ENCODE data around the gene SOX12. TPM values are rescaled to one million over a fixed set of nuclear protein-coding genes. Genes with fewer than 3 reads are reported as not detected.

Gene SOX12
- total RNA-seq, 1 experiment from 2014 or later, result 59.1 TPM

GRCh38 chr20:343107-343506, 17.8 kb downstream of the SOX12 start (continued):
- TF ChIP-seq ARID4B (CRISPR knock-in tag; IDR thresholded peaks at IDR 0.05; ENCODE audit: borderline replicate concordance) (no peak), USF1 (CRISPR knock-in tag; IDR thresholded peaks at IDR 0.05) (no peak), FOXP4 (CRISPR knock-in tag; IDR thresholded peaks at IDR 0.05) (no peak)

DNA sequence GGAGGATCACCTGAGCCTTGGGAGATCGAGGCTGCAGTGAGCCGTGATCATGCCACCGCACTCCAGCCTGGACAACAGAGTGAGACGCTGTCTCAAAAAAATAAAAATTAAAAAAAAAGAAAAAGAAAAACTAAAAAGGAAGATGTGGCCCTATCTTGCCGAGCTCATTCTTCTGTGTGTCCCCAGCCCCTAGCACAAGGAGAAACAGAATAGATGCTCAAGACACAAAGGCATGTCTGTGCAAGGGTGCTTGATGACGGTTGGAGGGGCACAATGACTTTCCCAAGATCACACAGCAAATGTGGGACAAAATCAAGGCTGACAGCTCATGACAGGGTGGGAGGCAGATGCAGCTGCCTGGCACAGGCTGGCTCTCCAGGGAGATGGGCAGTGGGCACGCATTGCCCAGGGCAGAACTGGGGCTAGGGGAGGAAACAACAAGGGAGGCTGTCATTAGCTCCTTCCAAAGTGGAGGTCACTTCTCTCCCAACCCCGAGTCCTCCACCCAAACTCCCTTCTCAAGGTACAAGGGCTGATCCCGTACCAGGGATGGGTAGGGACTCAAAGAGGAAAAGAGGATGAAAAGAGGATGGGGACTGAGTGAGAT, 20.8 kb downstream of the SOX12 start:
- DNase-seq (ENCODE audit: low spot score) (no peak), ATAC-seq (no peak)
- Mint-ChIP-seq H3K4me1 (peaks cover 17% of the 10 kb centered on the region), H3K9me3 (no peaks in the 10 kb centered on the region; the same call in 1 of the 2 replicates), H3K27ac (0 out of 2 replicates have a peak overlapping the region, but pooled peaks have one; percentile 40), H3K4me3 (peak overlapping the region; percentile 90), H3K27me3 (ENCODE audit: low read depth) (peaks cover 28% of the 10 kb centered on the region), H3K36me3 (peaks cover 2% of the 10 kb centered on the region; the same call in 1 of the 2 replicates)
- ChIA-PET CTCF (interaction anchor here (0.7 to 4.2 kb wide), 4 partner anchors 15 to 299 kb away, joined by 3 to 37 read pairs (median 8); no protein-coding TSS in a partner anchor), POLR2A (interaction anchor here (1.4 to 1.7 kb wide), 3 partner anchors 12 to 44 kb away, joined by 4 to 7 read pairs (median 5); no protein-coding TSS in a partner anchor)
- no peak for TF ChIP-seq ZNF219 (CRISPR knock-in tag; IDR thresholded peaks at IDR 0.05; ENCODE audit: borderline replicate concordance)
- no peak for TF ChIP-seq ATF3 (CRISPR knock-in tag; conservative IDR thresholded peaks at IDR 0.05)
- TF ChIP-seq, protein P1, sequence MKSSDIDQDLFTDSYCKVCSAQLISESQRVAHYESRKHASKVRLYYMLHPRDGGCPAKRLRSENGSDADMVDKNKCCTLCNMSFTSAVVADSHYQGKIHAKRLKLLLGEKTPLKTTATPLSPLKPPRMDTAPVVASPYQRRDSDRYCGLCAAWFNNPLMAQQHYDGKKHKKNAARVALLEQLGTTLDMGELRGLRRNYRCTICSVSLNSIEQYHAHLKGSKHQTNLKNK (CRISPR knock-in tag; IDR thresholded peaks at IDR 0.05), result no peak
- no peak for TF ChIP-seq SMAD3 (CRISPR knock-in tag; IDR thresholded peaks at IDR 0.05; ENCODE audit: borderline replicate concordance)

DNA sequence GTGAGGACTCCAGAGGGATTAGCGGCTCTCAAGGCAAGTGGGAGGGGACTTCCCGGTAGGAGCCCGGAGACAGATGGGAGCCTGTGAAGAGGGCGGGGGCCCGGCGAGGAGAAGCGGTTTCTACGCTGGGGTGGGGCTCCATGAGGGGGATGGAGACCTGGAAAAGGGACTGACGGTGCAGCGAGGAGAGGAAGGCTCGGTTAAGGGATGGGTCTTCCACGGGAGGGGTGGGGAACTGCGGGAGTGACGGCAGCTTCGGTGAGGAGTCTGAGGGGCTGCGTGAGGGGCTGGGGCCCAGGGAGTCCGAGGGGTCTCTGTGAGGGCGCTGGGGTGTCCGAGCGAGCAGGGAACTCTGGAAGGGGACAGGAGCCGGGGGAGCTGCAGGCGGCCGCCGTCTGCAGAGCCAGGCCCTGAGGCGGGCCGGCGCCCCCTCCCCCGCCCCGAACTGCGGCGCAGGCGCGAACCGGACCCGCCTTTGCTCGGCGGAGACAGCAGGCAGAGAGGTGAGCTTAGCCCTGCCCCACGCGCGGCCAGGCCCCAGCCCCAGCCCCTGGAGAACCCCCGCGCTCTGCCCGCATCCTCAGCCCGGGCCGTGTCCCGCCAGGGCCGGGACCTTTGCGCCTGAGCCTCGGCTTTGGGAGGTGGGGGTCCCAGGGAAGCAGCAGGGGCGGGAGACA, 21.4 kb downstream of the SOX12 start, which contains the start of gene NRSN2:
Gene NRSN2 (plus strand): TSS at position 472 of the 677 bp plus-strand sequence. CDS start 2,533 bp downstream, outside the sequence.
- Mint-ChIP-seq H3K27me3 (ENCODE audit: low read depth) (peaks cover 22% of the 10 kb centered on the region), H3K9me3 (no peaks in the 10 kb centered on the region; the same call in 1 of the 2 replicates), H3K27ac (peak within 1 kb of the TSS; percentile 40; the same call in 1 of the 2 replicates), H3K4me1 (peaks cover 17% of the 10 kb centered on the region), H3K4me3 (peak within 1 kb of the TSS; percentile 90), H3K36me3 (peaks cover 2% of the 10 kb centered on the region; the same call in 1 of the 2 replicates)
- peak; percentile 38 for ATAC-seq
- peak; percentile 66 for DNase-seq (ENCODE audit: low spot score)
- ChIA-PET CTCF (interaction anchor here (0.7 to 4.2 kb wide), 14 partner anchors 9 to 196 kb away, joined by 3 to 37 read pairs (median 4); partner anchors contain the start of genes SOX12, TBC1D20 and TRIB3), POLR2A (interaction anchor here (0.5 to 1.7 kb wide), 11 partner anchors 9 to 68 kb away, joined by 3 to 13 read pairs (median 4); partner anchors contain the start of gene SOX12)
- TF ChIP-seq GABPB1 (CRISPR knock-in tag; IDR thresholded peaks at IDR 0.05) (peak; percentile 43; the same call in 1 of the 2 replicates), ELF4 (CRISPR knock-in tag; IDR thresholded peaks at IDR 0.05; ENCODE audit: low read depth) (0 out of 2 replicates have a peak, but pooled peaks have one; percentile 39), JAZF1 (CRISPR knock-in tag; IDR thresholded peaks at IDR 0.05) (no peak), RELA (CRISPR knock-in tag; IDR thresholded peaks at IDR 0.05; ENCODE audit: borderline replicate concordance) (no peak), OVOL2 (CRISPR knock-in tag; IDR thresholded peaks at IDR 0.05; ENCODE audit: borderline replicate concordance) (no peak), SMAD3 (CRISPR knock-in tag; IDR thresholded peaks at IDR 0.05; ENCODE audit: borderline replicate concordance) (no peak), NR3C1 (CRISPR knock-in tag; conservative IDR thresholded peaks at IDR 0.05; ENCODE audit: low read depth) (no peak), ZNF396 (CRISPR knock-in tag; IDR thresholded peaks at IDR 0.05; ENCODE audit: borderline replicate concordance) (no peak), NFE2L1 (CRISPR knock-in tag; IDR thresholded peaks at IDR 0.05) (no peak), SP1 (CRISPR knock-in tag; conservative IDR thresholded peaks at IDR 0.05) (no peak)
- TF ChIP-seq, protein P2, sequence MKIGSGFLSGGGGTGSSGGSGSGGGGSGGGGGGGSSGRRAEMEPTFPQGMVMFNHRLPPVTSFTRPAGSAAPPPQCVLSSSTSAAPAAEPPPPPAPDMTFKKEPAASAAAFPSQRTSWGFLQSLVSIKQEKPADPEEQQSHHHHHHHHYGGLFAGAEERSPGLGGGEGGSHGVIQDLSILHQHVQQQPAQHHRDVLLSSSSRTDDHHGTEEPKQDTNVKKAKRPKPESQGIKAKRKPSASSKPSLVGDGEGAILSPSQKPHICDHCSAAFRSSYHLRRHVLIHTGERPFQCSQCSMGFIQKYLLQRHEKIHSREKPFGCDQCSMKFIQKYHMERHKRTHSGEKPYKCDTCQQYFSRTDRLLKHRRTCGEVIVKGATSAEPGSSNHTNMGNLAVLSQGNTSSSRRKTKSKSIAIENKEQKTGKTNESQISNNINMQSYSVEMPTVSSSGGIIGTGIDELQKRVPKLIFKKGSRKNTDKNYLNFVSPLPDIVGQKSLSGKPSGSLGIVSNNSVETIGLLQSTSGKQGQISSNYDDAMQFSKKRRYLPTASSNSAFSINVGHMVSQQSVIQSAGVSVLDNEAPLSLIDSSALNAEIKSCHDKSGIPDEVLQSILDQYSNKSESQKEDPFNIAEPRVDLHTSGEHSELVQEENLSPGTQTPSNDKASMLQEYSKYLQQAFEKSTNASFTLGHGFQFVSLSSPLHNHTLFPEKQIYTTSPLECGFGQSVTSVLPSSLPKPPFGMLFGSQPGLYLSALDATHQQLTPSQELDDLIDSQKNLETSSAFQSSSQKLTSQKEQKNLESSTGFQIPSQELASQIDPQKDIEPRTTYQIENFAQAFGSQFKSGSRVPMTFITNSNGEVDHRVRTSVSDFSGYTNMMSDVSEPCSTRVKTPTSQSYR (CRISPR knock-in tag; IDR thresholded peaks at IDR 0.05), result no peak
- TF ChIP-seq, protein P3, sequence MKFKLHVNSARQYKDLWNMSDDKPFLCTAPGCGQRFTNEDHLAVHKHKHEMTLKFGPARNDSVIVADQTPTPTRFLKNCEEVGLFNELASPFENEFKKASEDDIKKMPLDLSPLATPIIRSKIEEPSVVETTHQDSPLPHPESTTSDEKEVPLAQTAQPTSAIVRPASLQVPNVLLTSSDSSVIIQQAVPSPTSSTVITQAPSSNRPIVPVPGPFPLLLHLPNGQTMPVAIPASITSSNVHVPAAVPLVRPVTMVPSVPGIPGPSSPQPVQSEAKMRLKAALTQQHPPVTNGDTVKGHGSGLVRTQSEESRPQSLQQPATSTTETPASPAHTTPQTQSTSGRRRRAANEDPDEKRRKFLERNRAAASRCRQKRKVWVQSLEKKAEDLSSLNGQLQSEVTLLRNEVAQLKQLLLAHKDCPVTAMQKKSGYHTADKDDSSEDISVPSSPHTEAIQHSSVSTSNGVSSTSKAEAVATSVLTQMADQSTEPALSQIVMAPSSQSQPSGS (CRISPR knock-in tag; IDR thresholded peaks at IDR 0.05; ENCODE audit: borderline replicate concordance, low read depth), result no peak

Data from WTC11 (cell line).